Measurements from ENCODE around the gene CMC2. TPM values are rescaled to one million over a fixed set of nuclear protein-coding genes. Genes with fewer than 3 reads are reported as not detected.

CMC2 gene
- total and polyA plus RNA-seq, 7 donors, result 58.8 to 334 (median 121) TPM

DNA sequence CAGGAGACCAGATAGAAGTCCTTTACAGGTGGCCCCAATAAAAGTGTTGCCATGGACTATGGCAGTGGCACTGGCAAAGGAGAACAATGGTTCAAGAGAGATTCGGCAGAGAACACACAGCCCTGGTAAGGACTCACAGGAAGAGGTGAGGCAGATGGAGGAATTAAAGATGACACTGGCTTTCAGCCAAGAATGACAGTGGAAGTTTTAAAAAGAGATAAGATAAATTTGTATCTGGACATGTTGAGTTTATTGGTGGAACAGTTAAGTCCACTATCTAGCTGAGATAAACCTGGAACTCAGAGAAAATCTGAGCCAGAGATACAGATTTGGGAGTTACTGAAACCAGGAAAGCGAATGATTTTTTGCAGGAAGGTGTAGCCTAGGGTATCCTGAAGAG is 20.1 kb downstream of the CMC2 start:
- Histone ChIP-seq H3K4me1 (no peaks in the 10 kb centered on the region), H3K4me3 (no peak overlapping the region), H3K27me3 (ENCODE audit: insufficient read depth in 3 of 3, low read length in 2 of 3) (no peaks in the 10 kb centered on the region), H3K9me3 (no peaks in the 10 kb centered on the region), H3K27ac (no peak overlapping the region), H3K36me3 (ENCODE audit: insufficient read depth in 1 of 2, low read depth in 1 of 2) (peaks cover 0 to 9% of the 10 kb centered on the region in 2 donors)
- intact Hi-C loops (cut with DNase I), result no loop called here
- 80 to 86% (median 82%) methylated on average over 2 of the region's 2 CpGs for WGBS, 3 donors
- ATAC-seq (no peak), DNase-seq (no peak)
- TF ChIP-seq, protein P1, sequence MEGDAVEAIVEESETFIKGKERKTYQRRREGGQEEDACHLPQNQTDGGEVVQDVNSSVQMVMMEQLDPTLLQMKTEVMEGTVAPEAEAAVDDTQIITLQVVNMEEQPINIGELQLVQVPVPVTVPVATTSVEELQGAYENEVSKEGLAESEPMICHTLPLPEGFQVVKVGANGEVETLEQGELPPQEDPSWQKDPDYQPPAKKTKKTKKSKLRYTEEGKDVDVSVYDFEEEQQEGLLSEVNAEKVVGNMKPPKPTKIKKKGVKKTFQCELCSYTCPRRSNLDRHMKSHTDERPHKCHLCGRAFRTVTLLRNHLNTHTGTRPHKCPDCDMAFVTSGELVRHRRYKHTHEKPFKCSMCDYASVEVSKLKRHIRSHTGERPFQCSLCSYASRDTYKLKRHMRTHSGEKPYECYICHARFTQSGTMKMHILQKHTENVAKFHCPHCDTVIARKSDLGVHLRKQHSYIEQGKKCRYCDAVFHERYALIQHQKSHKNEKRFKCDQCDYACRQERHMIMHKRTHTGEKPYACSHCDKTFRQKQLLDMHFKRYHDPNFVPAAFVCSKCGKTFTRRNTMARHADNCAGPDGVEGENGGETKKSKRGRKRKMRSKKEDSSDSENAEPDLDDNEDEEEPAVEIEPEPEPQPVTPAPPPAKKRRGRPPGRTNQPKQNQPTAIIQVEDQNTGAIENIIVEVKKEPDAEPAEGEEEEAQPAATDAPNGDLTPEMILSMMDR (IDR thresholded peaks at IDR 0.05), result no peak

DNA sequence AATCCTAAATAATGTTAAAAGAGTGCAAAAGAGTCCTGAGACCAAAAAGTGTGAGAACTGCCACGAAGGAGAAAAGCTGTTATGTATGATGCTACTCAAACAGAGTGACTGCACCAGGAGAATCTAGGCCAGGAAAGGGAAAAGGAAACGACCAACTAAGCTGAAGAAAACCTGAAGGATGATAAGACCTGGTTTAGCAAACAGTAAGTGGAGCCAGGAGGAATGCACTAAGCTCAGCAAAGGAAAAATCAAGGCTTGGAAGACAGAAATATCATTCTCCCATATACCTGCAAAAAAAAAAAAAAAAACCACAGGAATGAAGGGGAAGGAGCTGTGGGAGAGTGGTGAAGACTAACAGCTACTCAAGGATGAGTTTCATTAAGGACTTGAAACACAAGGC is 21.1 kb downstream of the CMC2 start:
- H3K4me3 ChIP-seq, result no peak overlapping the region
- intact Hi-C loops (cut with DNase I), result no loop called here
- H3K9me3 ChIP-seq, result no peaks in the 10 kb centered on the region
- TF ChIP-seq, protein P1 (IDR thresholded peaks at IDR 0.05), result no peak
- no peaks in the 10 kb centered on the region for H3K27me3 ChIP-seq (ENCODE audit: insufficient read depth in 3 of 3, low read length in 2 of 3)
- no peak overlapping the region for H3K27ac ChIP-seq
- WGBS, 3 donors, result 63 to 75% (median 66%) methylated on average over 2 of the region's 2 CpGs
- H3K4me1 ChIP-seq, result no peaks in the 10 kb centered on the region
- ATAC-seq (no peak), DNase-seq (no peak)
- H3K36me3 ChIP-seq (ENCODE audit: insufficient read depth in 1 of 2, low read depth in 1 of 2), result peaks cover 0 to 5% of the 10 kb centered on the region in 2 donors

DNA sequence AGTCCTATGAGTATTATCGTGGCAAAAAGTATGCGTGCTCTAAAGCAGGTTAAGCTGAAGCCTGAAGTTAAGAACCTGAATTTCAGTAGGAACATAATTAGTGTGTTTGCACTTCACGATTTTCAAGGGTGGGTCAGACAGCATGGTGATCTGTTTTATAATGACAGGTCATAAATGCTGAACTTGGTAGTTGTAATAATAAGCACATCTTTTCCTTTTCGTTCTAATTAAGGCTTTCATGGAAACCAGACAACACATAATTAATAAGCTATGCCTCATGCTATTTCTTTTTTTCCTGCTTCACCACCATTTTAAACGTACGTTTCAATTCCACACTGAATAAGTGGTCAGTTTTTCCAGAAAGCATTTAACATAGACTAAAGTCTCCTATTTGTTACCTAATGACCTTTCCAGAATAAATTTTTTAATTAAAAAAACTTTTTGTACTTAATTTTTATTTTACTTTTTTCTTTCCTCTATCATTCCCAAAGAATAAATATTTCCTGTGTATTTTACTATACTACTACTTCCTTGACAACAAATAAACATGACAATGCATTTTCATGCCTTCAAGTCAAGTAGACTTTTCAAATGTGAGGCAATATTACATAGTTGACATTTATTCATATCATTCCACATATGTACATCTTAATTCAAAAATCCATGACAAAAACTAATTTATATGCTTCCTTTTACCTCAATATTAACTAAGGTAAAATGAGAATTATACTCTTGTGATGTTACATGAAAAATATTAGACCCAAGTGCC is 22.4 kb downstream of the CMC2 start:
- 84 to 91% (median 87%) methylated on average over 6 of the region's 6 CpGs for WGBS, 3 donors
- no peak for DNase-seq

DNA sequence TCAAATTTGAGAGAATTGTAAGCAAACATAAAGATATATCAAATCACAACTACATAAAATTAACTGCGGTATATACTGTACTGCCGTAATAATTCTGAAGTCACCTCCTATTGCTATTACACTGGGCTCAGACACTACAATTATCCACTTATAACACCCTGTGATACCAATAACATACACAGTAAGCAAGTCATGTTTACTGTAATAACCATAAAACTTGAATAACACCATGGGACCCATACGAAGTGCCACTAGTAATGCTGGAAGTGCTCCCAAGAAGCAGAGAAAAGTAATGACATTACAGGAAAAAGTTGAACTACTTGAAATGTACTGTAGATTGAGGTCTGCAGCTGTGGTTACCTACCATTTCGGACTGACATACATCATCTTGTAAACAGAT is 24.0 kb downstream of the CMC2 start:
- Histone ChIP-seq H3K27ac (no peak overlapping the region), H3K27me3 (ENCODE audit: insufficient read depth in 3 of 3, low read length in 2 of 3) (no peaks in the 10 kb centered on the region), H3K36me3 (ENCODE audit: insufficient read depth in 1 of 2, low read depth in 1 of 2) (peaks cover 0 to 23% of the 10 kb centered on the region in 2 donors), H3K4me3 (no peak overlapping the region), H3K4me1 (no peaks in the 10 kb centered on the region), H3K9me3 (no peaks in the 10 kb centered on the region)
- DNase-seq, result no peak
- 73 to 74% (median 73%) methylated on average over 4 of the region's 4 CpGs for WGBS, 3 donors
- ATAC-seq, result no peak
- intact Hi-C loops (cut with DNase I), result no loop called here
- TF ChIP-seq, protein P1 (IDR thresholded peaks at IDR 0.05), result no peak

More for the DNA sequence above, 22.4 kb downstream of the CMC2 start:
- Histone ChIP-seq H3K9me3 (no peaks in the 10 kb centered on the region), H3K36me3 (ENCODE audit: insufficient read depth in 1 of 2, low read depth in 1 of 2) (peaks cover 0 to 15% of the 10 kb centered on the region in 2 donors), H3K4me1 (no peaks in the 10 kb centered on the region), H3K4me3 (no peak overlapping the region), H3K27me3 (ENCODE audit: insufficient read depth in 3 of 3, low read length in 2 of 3) (no peaks in the 10 kb centered on the region), H3K27ac (no peak overlapping the region)
- ATAC-seq, result no peak
- intact Hi-C loops (cut with DNase I), result no loop called here
- TF ChIP-seq, protein P1 (IDR thresholded peaks at IDR 0.05), result no peak

DNA sequence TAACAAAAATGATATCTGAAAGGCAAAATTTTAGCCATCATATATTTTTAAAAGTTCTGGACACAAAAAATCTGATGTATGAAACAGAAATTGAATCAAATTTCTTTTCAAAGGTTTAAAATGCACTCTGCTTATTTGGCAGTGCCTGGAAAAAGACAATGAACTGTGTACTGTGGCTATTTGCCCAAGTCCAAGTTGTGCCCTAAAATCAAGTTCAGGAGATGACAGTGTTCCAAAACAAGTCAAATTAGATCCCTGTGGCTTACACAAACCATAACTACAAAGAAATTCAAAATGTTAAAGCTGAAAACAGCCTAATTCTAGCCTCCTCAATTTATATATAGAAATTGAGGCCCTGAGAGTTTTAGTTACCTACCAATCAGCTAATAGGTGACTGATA is 25.6 kb downstream of the CMC2 start:
- intact Hi-C loops (cut with DNase I), result no loop called here
- DNase-seq (no peak), ATAC-seq (no peak)
- Histone ChIP-seq H3K4me3 (no peak overlapping the region), H3K27ac (no peak overlapping the region), H3K4me1 (no peaks in the 10 kb centered on the region), H3K9me3 (no peaks in the 10 kb centered on the region), H3K36me3 (ENCODE audit: insufficient read depth in 1 of 2, low read depth in 1 of 2) (peaks cover 0 to 29% of the 10 kb centered on the region in 2 donors), H3K27me3 (ENCODE audit: insufficient read depth in 3 of 3, low read length in 2 of 3) (no peaks in the 10 kb centered on the region)
- TF ChIP-seq, protein P1 (IDR thresholded peaks at IDR 0.05), result no peak
